ENCODE data around the gene SP2.
"Not testable (repeated sequence)": the region's sequence is repeated elsewhere in the genome, so short reads cannot be mapped to it uniquely, and the experiment has no call there.

Gene SP2

DNA sequence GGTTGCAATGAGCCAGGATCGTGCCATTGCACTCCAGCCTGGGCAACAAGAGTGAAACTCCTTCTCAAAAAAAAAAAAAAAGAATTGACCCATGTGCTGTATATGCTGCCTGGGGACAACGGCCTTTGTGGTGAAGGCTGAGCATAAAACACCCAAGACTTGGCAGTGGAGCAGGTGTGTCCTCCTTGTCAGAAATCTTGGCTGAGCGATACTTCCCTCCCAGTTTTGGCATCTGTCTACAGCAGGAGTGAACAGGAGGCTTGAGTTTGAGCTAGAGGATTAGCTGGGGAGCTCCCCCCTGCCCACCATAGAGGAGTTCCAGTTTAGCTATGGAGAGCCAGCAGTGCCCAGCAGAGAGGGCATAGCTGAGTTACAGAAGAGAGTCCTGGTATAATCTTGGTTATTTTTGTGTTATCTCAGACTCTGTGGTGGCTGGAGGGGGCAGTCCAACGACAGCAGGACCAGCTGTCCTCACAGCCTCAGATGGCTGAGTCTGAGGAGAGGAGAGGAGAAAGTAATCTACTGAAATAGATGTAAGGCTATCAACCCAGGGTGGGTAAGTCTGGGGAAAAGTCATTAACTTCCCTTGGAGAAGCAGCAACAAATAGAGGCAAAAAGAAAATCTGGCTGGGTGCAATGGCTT lies 18.4 kb downstream of the SP2 start:
- DNase-seq (ENCODE audit: low read depth) = no peak
- no peak overlapping the region for H3K4me3 ChIP-seq (ENCODE audit: low read length)
- TF ChIP-seq CTCF (IDR thresholded peaks at IDR 0.05; ENCODE audit: insufficient read depth, low read depth, low read length, missing control alignments) = no peak

- no peak for TF ChIP-seq CTCF (IDR thresholded peaks at IDR 0.05; ENCODE audit: insufficient read depth, low read depth, low read length, missing control alignments)
- peak; percentile 42 for DNase-seq (ENCODE audit: low read depth)
- H3K4me3 ChIP-seq (ENCODE audit: low read length) = no peak overlapping the region
Observed at GRCh38 chr17:47915776-47916398, 19.9 kb downstream of the SP2 start.

- no peak overlapping the region for H3K4me3 ChIP-seq (ENCODE audit: low read length)
- no peak for DNase-seq (ENCODE audit: low read depth)
- no peak for TF ChIP-seq CTCF (IDR thresholded peaks at IDR 0.05; ENCODE audit: insufficient read depth, low read depth, low read length, missing control alignments)
Observed at GRCh38 chr17:47916489-47917208, 20.6 kb downstream of the SP2 start.

GRCh38 chr17:47917581-47917980 lies 21.5 kb downstream of the SP2 start:
- no peak overlapping the region for H3K4me3 ChIP-seq (ENCODE audit: low read length)
- no peak for TF ChIP-seq CTCF (IDR thresholded peaks at IDR 0.05; ENCODE audit: insufficient read depth, low read depth, low read length, missing control alignments)
- DNase-seq (ENCODE audit: low read depth) = no peak

GRCh38 chr17:47918006-47918405 lies 22.0 kb downstream of the SP2 start:
- no peak overlapping the region for H3K4me3 ChIP-seq (ENCODE audit: low read length)
- no peak for TF ChIP-seq CTCF (IDR thresholded peaks at IDR 0.05; ENCODE audit: insufficient read depth, low read depth, low read length, missing control alignments)
- DNase-seq (ENCODE audit: low read depth) = peak; percentile 41

DNA sequence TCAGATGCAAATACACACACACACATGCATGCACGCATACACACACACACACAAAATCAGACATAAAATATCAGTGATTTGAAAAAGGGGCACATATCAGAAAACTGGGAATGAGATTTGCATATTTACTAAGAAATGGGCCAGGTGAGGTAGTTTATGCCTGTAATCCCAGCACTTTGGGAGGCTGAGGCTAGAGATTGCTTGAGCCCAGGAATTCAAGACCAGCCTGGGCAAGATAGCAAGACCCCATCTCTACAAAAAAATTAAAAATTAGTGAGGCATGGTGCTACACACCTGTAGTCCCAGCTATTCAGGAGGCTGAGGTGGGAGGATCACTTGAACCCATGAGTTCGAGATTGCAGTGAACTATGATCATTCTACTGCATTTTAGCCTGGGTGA lies 23.0 kb downstream of the SP2 start:
- DNase-seq (ENCODE audit: low read depth) = no peak
- TF ChIP-seq CTCF (IDR thresholded peaks at IDR 0.05; ENCODE audit: insufficient read depth, low read depth, low read length, missing control alignments) = no peak
- no peak overlapping the region for H3K4me3 ChIP-seq (ENCODE audit: low read length)

- not testable (repeated sequence) for DNase-seq (ENCODE audit: low read depth); H3K4me3 ChIP-seq (ENCODE audit: low read length)
Observed at GRCh38 chr17:47919889-47920288, 23.9 kb downstream of the SP2 start.

Measured in epithelial cell of esophagus (primary cell).